Measurements from ENCODE around the gene SLIT3. TPM values are rescaled to one million over a fixed set of nuclear protein-coding genes. Genes with fewer than 3 reads are reported as not detected.

Gene SLIT3
- total and polyA plus RNA-seq, 2 donors (not counting 3 experiments of a cell fraction or from before 2014, with no cell fraction given), result 0.90 to 1.0 TPM

GRCh38 chr5:169162407-169162806 is 138.5 kb downstream of the SLIT3 start:
- no TSS peak for BruUV-seq (replicated peaks)
- CTCF ChIA-PET, result no interaction called here
- H3K9me3 ChIP-seq (replicated peaks; ENCODE audit: control insufficient read depth, insufficient read depth, low read length), result no peaks in the 10 kb centered on the region
- no peak overlapping the region for H3K9ac ChIP-seq (replicated peaks; ENCODE audit: extremely low read depth, insufficient read depth, low read length)
- H3K36me3 ChIP-seq (ENCODE audit: control insufficient read depth in 2 of 2, extremely low read depth in 1 of 2, insufficient read depth in 2 of 2, low read length in 2 of 2), result no peaks in the 10 kb centered on the region
- no peaks in the 10 kb centered on the region for H3K9me1 ChIP-seq (replicated peaks; ENCODE audit: control insufficient read depth, extremely low read depth, insufficient read depth, low read length)
- FAIRE-seq, result peak; percentile 87
- dilution Hi-C loops (cut with MboI; ENCODE audit: extremely low pct_ligation_motif_present, low sequenced_read_pairs) (no loop called here), intact Hi-C loops (cut with micrococcal nuclease) (loop anchor here (5.0 kb wide), 2 partner anchors 175 to 420 kb away; partner anchors contain the start of gene SPDL1)
- peak; percentile 90 for TF ChIP-seq FOS (IDR thresholded peaks at IDR 0.05; ENCODE audit: borderline replicate concordance, insufficient read depth, low read length)
- TF ChIP-seq MYC (IDR thresholded peaks at IDR 0.05; ENCODE audit: low read depth, low read length), result peak; percentile 79
- TF ChIP-seq POLR2AphosphoS5 (IDR thresholded peaks at IDR 0.05; ENCODE audit: insufficient read depth, low read depth, low read length), result peak; percentile 29
- TF ChIP-seq MAX (IDR thresholded peaks at IDR 0.05; ENCODE audit: insufficient read depth, insufficient read length), result no peak
- TF ChIP-seq GATA2 (IDR thresholded peaks at IDR 0.05; ENCODE audit: insufficient read depth, insufficient read length, low read depth, low read length), result peak; percentile 65
- TF ChIP-seq JUN (IDR thresholded peaks at IDR 0.05; ENCODE audit: borderline replicate concordance, insufficient read depth, insufficient read length, low read depth), result peak; percentile 37
- H4K20me1 ChIP-seq (replicated peaks; ENCODE audit: control insufficient read depth, extremely low read depth, insufficient read depth, low read length), result no peaks in the 10 kb centered on the region
- POLR2A ChIA-PET, result no interaction called here
- no peak overlapping the region for H3K4me3 ChIP-seq (replicated peaks in 1 of 3; ENCODE audit: insufficient read depth in 1 of 3, low read depth in 1 of 3, low read length in 3 of 3)
- H2AFZ ChIP-seq (ENCODE audit: low read depth, low read length), result no peak overlapping the region
- no peaks in the 10 kb centered on the region for H3K79me2 ChIP-seq (ENCODE audit: control insufficient read depth, insufficient read depth, low read length)
- DNase-seq (ENCODE audit: low read depth, low spot score), result peak; percentile 59
- H3K4me2 ChIP-seq (ENCODE audit: insufficient read depth, low read length), result no peak overlapping the region
- H3K27ac ChIP-seq (ENCODE audit: insufficient read depth, low read depth, low read length), result peak overlapping the region; percentile 51
- no peaks in the 10 kb centered on the region for H3K27me3 ChIP-seq (ENCODE audit: control insufficient read depth in 2 of 2, insufficient read depth in 2 of 2, low read length in 2 of 2)
- H3K4me1 ChIP-seq (ENCODE audit: control insufficient read depth, extremely low read depth, insufficient read depth, low read length), result peaks cover 35% of the 10 kb centered on the region

- intact Hi-C loops (cut with micrococcal nuclease), result loop anchor here (5.0 kb wide), 2 partner anchors 174 to 421 kb away; partner anchors contain the start of gene SPDL1
- Histone ChIP-seq H3K4me1 (ENCODE audit: control insufficient read depth, extremely low read depth, insufficient read depth, low read length) (peaks cover 35% of the 10 kb centered on the region), H2AFZ (ENCODE audit: low read depth, low read length) (peak overlapping the region; percentile 56), H3K4me3 (replicated peaks in 1 of 3; ENCODE audit: insufficient read depth in 1 of 3, low read depth in 1 of 3, low read length in 3 of 3) (no peak overlapping the region), H3K9me3 (replicated peaks; ENCODE audit: control insufficient read depth, insufficient read depth, low read length) (no peaks in the 10 kb centered on the region), H3K4me2 (ENCODE audit: insufficient read depth, low read length) (no peak overlapping the region), H3K27ac (ENCODE audit: insufficient read depth, low read depth, low read length) (peak overlapping the region; percentile 51), H3K9ac (replicated peaks; ENCODE audit: extremely low read depth, insufficient read depth, low read length) (peak overlapping the region; percentile 36), H3K27me3 (ENCODE audit: control insufficient read depth in 2 of 2, insufficient read depth in 2 of 2, low read length in 2 of 2) (no peaks in the 10 kb centered on the region), H3K9me1 (replicated peaks; ENCODE audit: control insufficient read depth, extremely low read depth, insufficient read depth, low read length) (no peaks in the 10 kb centered on the region), H3K79me2 (ENCODE audit: control insufficient read depth, insufficient read depth, low read length) (no peaks in the 10 kb centered on the region), H4K20me1 (replicated peaks; ENCODE audit: control insufficient read depth, extremely low read depth, insufficient read depth, low read length) (no peaks in the 10 kb centered on the region), H3K36me3 (ENCODE audit: control insufficient read depth in 2 of 2, extremely low read depth in 1 of 2, insufficient read depth in 2 of 2, low read length in 2 of 2) (no peaks in the 10 kb centered on the region)
- no TSS peak for BruUV-seq (replicated peaks)
- no peak for TF ChIP-seq POLR2AphosphoS5 (IDR thresholded peaks at IDR 0.05; ENCODE audit: insufficient read depth, low read depth, low read length)
- no peak for TF ChIP-seq JUN (IDR thresholded peaks at IDR 0.05; ENCODE audit: borderline replicate concordance, insufficient read depth, insufficient read length, low read depth)
- ChIA-PET CTCF (interaction anchor here (0.8 kb wide), 1 partner anchor 190 kb away, joined by 3 read pairs; no protein-coding TSS in a partner anchor), POLR2A (no interaction called here)
- dilution Hi-C loops (cut with MboI; ENCODE audit: extremely low pct_ligation_motif_present, low sequenced_read_pairs), result no loop called here
- DNase-seq (ENCODE audit: low read depth, low spot score), result peak; percentile 53
- FAIRE-seq, result peak; percentile 64
Measured at GRCh38 chr5:169161022-169161680, 139.8 kb downstream of the SLIT3 start.
